Right renal pelvis (tissue), 4 donors: ENCODE results near the gene DUSP18. TPM values are rescaled to one million over a fixed set of nuclear protein-coding genes. Genes with fewer than 3 reads are reported as not detected.
"Not testable (repeated sequence)": the region's sequence is repeated elsewhere in the genome, so short reads cannot be mapped to it uniquely, and the experiment has no call there.

Experiments used
- DNase-seq, 4 donors: peaks; one replicate each; pipeline ENCODE4 v3.0.0-alpha.2; 2013; ENCODE audit warnings: low read depth in 4 of 4, low spot score in 3 of 4, missing footprints in 1 of 4
- polyA plus RNA-seq, 4 donors: library from polyadenylated mRNA; unstranded; fragments of 120-200 nt; gene quantifications; one replicate each; pipeline ENCODE4 v1.2.1, GENCODE V29; 2013; ENCODE audit not compliant: insufficient read length in 4 of 4

Gene DUSP18
- polyA plus RNA-seq, result 1 to 10 TPM; 5.7 to 7.7 (median 6.5) TPM

DNA sequence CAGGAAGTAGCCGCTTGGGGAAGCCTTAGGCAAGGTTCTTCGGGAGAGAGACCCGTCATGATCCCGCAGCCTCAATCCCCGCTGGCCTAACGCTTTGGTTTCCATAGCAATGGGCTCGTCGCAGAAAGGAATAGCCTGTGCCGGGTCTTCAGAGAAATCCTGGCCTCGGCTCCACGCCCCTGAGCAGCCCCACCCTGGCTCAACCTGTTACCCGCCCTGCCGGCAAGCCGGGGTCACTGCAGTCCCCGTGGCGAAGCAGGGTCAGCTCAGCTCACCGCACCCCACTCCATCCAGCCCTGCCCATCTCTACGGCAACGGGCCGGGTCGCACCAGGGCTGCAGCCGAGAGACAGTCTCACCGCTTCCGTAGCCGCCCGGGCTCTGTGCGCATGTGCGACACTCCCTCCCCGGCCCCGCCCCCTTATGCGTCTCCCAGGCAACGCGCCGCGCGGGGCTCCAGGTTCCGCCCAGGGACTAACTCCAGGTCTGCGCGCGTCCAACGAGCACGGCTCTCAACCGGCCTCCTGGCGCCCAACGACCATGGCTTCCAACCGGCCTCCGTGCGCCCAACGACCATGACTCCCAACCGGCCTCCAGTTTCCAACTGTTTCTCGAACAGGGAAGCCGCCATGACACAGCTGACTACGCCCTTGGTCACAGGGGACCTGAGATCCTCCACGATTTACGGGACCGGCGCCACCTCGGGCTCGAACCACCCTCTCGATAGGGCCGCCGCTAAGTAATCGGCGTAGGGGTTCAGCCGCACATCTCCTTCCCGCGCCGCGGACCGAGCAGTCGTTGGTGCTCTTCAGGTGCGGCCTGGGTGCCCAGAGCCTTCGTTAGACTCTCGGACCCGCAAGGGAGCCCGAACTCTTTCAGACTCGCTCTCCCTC lies at the start of gene DUSP18:
Gene DUSP18, minus strand, starts transcription at position 382 of the 892 bp plus-strand sequence. CDS start 3,872 bp downstream, outside the sequence.
- DNase-seq, result peak; percentile 83 to 85 (median 84)

DNA sequence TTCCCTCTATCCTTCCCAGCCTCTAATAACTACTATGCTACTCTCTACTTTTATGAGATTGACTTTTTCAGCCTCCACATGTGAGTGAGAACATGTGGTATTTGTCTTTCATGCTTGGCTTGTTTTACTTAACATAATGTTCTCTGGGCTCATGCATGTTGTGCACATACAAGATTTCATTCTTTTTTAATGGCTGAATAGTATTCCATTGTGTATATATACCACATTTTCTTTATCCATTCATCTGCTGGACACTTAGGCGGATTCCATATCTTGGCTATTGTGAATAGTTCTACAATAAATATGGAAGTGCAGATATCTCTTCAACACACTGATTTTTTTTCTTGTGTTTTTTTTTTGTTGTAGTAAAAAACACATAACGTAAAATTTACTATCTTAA lies 46.4 kb upstream of the DUSP18 start:
- no peak for DNase-seq

DNA sequence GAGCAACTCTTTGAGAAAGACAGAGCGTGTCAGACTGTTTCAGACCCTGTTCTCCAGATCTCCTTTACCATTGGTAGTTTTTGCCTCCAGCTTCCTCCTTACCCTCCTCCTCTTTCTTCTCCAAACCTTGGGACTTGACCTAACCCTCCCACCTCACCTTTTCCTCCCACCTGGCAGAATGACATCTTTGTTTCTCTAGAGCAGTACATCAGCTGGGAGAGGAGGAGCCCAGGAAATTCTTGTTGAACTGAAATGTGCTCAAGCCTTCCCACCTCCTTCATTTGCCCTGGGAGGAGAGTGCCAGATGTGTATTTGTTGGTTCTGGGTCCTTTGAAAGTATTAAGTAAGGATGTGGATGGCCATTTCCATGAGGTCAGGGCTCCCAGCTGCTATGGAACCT lies 44.4 kb upstream of the DUSP18 start:
- no peak for DNase-seq

DNA sequence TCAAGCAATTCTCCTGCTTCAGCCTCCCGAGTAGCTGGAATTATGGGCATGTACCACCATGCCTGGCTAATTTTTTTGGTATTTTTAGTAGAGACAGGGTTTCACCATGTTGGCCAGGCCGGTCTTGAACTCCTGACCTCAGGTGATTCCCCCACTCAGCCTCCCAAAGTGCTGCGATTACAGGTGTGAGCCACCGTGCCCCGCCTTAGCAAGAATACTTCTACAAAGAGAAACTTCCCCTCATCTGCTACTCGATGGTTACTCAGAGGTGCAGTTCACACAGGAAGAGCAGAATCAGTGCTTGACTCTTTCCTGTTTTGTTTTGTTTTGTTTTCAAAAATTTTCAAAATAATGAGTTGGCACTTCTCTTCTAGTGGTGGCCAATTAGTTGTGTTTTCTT lies 42.3 kb upstream of the DUSP18 start:
- DNase-seq, result not testable (repeated sequence)

DNA sequence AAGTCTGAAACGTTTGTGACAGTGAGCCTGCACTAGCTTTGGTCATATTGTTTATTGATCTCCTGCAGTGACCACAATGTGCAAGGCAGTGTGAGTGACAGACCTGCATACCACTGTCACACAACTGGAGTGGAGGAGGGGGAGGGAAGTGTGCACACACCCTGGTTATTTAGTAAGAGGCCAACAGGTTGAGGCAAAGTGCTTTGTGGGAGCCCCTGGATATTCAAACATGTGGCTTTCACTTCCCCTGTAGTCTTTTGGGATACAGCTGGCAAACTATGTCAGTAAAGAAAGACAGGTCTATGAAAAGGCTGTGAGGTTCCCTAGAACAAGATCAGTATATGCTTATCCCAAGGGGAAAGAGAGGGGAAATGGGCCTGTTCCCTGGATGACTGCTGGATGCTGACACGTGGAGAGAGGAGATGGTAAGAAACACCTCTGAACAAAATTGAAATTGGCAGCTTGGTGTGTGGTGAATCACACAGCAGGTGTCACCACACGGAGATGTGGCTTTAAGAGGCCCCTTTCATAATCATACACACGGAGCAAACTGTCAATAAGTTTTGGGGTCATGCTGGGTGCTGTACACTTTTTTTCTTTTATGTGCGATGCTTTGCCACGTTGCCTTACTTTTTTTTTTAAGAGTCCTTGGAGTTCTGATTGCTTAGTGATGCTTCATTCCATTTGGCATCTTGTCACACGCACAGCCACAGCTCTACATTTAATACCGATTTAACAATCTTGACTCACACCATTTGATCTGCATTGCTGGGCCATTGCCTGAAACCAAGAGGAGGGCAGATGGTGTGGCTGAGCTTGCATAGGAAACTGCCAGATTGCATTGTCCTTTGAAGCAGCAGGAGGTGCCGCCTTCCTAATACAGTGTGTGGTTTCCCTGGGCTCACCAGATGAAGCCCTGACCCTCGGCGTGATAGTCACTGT lies 38.3 kb upstream of the DUSP18 start:
- no peak for DNase-seq

DNA sequence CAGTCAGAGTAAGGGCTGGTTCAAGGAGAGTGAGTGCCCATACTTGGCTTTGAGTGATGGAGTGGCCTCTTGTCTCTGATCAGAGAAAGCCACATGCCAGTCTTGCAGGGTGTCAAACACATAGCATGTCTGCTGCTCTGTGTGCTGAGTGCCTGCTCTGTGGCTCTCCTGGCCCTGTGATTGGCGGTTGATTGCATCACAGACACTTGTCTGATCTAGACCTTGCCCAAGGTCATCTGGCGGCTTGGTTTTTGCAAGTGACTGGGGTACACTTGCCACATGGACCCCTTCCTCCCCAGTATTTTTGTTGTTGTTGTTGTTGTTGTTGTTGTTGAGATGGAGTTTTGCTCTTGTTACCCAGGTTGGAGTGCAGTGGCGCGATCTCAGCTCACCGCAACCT lies 37.3 kb upstream of the DUSP18 start:
- DNase-seq, result no peak

DNA sequence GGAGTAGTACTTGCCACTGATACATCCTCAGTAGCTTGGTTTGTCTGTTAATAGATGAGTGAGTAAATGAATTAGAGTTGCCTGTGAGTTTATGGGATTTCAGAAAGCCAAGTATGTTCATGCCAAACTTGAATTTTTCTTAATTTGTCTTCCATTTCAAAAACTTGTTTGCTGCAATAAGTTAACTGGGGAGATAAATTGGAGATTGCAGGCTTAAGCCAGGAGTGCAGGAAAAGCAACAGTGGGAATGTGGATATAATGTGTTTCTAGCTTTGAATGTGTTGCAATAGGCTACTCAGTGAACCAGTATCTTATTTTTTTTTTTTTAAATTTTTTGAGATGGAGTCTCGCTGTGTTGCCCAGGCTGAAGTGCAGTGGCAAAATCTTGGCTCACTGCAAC lies 35.2 kb upstream of the DUSP18 start:
- no peak for DNase-seq

DNA sequence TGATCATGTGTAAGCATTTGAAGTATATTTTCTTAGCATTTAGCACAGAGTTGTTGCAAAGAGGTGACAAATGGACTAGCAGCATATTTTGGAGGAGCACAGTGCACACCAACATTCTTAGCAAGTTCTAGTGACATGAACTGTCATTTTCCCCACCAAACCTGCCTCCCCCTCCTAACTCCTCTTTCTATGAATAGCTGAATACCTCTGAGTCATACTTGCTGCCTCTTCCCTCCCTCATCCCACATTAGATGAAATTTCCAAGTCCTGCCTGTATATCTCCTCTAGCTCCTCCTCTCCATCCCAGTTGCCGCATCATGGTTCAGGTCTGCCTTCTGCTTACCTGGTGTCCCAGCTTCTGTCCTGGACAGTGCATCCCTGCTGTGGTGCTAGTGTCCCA lies 34.2 kb upstream of the DUSP18 start:
- DNase-seq, result no peak

DNA sequence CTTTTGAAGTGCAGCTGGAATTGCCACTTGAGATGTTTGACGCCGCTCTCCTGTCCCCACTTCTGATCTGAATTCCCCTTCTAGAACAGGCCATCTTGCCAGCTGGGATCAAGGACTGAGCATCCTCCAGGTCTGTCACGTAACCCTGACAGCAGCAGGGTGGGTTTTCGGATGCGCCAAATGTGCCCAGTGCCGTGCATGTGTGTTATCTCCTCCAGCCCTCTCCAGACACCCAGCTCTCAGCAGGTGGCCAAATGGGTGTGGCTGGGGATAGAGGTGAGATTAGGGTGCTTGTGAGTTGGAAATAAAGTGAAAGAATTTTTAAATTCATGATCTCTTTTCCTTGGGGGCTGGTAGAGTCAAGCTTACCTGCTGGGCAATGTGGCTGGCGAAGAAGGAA lies 30.3 kb upstream of the DUSP18 start:
- DNase-seq, result no peak

DNA sequence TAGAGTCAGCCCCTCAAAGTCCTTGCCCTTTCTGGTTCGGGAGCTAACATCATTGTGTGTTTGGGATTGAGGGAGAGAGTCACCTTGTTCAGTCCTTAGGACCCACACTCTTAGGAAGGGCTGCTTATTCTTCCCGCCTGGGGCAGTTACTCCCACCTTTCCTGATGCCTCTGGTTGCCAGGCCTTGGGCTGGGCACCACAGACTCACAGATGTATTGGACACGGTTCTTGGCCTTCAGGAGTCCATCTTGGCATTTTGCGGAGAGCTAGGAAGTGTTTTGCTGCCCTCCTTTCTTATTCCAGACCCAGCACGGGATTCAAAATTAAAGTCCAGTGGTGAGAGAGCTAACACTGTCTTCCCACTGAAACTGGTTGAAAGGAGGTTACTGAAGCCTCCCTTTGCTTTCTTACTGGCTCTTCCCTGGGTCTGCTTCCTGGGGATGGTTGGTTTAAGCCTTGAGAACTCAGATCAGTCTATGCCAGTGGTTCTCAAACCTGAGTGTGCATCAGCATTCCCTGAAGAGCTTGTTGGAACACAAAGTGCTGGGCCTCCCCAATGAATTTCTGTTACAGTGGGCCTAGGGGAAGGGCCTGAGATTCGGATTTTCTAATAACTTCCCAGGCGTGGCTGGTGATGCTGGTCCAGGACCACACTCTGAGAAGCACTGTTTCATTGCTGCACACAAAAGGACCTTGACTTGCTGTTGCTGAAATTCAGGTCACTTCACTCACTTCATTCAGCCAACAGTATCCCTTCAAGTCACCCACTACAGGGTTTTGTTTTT lies 28.4 kb upstream of the DUSP18 start:
- DNase-seq, result no peak

DNA sequence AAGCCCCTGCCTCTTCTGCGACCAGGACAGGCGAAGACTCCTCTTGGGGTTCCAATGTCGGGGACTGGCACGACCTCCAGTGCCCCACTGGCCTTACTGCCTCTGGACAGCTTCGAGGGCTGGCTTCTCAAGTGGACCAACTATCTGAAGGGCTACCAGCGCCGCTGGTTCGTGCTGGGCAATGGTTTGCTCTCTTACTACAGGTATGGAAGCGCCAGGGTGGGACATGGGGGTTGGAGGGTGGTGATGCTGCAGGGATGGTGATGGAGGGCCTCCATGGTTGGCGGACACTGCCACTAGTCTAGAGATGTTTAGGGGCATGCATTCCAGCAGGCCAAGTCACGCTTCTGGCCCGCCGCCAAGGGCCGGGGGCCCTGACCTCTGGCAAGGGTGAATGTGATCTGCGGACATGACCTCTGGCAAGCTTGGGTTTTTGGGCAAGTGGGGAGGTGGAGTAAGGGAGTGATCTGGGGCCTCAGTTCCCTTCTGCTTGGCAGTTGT lies 27.7 kb upstream of the DUSP18 start:
- no peak for DNase-seq

DNA sequence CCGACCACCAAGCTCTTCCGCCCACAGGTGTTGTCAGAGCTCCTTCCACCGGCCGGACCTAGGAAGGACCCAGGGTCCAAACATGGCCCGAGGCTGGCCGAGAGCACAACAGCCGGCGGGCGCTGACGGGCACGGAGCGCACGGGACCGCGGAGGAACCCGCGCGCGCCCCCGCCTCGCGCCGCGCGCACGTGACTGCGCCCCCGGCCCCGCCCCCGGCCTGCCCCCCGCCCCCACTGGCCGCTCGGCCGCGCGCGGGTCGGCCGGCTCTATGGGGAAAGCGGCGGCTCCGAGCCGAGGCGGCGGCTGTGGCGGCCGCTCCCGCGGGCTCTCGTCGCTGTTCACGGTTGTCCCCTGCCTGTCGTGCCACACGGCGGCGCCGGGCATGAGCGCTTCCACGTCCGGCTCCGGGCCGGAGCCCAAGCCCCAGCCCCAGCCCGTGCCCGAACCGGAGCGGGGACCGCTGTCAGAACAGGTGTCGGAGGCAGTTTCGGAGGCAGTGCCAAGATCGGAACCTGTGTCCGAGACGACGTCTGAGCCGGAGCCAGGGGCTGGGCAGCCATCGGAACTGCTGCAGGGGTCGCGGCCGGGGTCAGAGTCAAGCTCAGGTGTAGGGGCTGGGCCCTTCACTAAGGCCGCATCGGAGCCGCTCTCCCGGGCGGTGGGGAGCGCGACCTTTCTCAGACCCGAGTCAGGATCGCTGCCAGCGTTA lies 27.1 kb upstream of the DUSP18 start, which contains the start of gene OSBP2:
Gene OSBP2, plus strand, starts transcription at position 235 of the 711 bp plus-strand sequence. Its CDS starts 36 bp downstream, at position 271.
- DNase-seq, result peak in 2 of 4 donors; percentile 29

DNA sequence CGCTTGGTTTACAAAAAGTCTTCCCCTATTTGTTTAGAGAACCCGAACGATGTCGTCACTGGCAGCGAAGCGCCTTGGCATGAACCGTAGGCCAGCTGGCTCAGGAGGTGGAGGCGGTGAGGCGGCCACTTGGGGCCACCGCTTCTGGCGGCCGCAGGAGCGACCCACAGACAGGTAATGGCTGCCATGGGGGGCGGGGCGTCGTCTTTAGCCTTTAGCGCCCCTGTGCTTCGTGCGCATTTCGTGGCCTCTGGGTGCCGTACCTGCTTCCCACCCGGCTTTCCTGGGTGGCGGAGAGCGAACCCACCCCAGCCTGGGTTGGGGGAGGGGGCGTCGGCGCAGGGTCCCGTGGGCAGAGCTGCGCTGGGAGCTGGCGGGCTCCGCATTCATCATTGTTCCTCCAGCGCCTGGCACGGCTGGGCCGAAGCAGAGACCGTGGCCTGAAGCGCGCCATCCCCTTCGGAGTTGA lies 26.5 kb upstream of the DUSP18 start:
- peak in 3 of 4 donors; percentile 27 to 49 (median 28) for DNase-seq

DNA sequence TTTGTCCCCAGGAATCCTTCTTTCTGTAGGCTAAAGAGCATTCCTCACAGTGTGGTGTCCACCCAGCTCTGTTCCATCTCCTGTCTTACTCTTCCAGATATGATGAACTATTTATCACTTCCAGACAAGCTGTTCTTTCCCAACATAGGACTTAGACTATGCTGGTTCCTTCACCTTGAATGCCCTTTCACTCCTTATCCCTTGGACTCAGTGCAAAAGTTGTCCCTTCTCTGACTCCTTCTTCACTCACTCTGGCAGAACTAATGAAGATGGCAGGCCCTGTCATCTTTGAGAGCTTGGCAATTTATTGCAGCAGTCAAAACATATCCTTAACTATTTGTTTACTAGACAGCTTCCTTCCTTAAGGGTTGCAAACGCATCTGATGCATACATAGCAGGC lies 23.5 kb upstream of the DUSP18 start:
- DNase-seq, result no peak

DNA sequence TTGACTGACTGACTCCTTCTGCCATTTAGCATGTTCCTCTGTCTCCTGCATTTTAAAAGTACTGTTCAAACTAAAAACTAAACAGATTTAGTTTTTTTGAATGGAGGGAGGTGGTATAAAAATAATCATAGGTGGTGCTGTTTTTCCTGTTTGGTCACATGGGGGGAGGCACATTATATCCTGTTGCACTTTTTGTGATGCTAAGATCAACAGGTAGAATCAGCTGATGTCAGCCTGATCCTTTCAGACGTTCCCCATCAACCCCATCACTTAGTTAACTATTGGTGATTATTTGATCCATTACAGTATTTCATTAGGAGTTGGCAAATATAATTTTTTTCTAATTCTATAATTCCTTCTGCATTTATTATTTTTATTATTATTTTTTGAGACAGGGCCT lies 21.9 kb upstream of the DUSP18 start:
- no peak for DNase-seq

DNA sequence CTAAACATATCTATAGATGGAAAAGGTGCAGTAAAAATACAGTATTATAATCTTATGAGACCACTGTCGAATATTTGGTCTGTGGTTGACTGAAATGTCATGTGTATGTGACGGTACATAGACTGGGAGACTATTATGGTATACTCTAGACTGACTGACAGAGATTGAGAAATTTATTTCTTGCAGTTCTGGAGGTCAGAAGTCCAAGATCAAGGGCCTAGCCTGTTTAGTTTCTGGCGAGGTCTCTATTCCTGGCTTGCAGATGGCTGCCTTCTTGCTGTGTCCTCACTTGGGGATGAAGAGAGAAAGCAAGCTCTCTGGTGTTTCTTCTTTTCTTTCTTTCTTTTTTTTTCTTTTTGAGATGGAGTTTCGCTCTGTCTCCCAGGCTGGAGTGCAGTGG lies 19.7 kb upstream of the DUSP18 start:
- no peak for DNase-seq

DNA sequence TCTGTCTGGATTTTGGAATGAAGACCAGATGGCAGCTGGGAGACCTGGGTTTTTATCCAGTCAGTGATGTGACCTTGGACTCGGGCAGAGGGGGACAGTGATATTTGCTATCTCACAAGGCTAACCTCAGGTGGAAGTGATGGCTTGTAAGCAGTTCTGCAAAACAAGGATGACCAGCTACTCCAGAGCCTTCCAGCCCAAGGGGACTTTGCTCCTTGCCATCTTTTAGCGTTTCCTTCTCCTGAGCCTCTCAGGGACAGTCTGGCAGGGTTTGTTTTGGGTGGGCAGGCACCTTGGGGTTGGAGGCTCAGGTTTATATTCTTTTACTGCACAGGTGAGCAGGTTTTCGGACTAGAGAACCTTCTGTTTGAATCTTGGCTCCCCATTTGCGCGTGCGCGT lies 17.5 kb upstream of the DUSP18 start:
- no peak for DNase-seq

DNA sequence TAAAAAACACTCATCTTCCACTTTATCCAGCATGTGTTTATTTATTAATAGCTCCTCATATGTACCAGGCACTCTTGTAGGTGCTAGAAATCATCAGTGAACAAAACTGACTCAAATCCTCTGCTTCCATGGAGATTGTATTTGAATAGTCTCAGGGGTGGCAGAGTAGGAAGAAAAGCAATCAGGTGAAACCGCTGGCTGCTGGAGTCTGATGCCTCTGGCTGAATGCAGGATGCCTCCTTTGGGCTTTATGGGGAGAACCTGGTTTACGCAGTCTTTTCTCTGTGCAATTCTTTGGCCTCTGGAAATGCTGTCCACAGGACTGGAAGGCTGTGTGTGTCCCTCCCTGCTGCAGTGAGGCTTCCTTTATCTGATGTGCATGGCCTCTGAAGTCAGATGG lies 14.2 kb upstream of the DUSP18 start:
- no peak for DNase-seq

DNA sequence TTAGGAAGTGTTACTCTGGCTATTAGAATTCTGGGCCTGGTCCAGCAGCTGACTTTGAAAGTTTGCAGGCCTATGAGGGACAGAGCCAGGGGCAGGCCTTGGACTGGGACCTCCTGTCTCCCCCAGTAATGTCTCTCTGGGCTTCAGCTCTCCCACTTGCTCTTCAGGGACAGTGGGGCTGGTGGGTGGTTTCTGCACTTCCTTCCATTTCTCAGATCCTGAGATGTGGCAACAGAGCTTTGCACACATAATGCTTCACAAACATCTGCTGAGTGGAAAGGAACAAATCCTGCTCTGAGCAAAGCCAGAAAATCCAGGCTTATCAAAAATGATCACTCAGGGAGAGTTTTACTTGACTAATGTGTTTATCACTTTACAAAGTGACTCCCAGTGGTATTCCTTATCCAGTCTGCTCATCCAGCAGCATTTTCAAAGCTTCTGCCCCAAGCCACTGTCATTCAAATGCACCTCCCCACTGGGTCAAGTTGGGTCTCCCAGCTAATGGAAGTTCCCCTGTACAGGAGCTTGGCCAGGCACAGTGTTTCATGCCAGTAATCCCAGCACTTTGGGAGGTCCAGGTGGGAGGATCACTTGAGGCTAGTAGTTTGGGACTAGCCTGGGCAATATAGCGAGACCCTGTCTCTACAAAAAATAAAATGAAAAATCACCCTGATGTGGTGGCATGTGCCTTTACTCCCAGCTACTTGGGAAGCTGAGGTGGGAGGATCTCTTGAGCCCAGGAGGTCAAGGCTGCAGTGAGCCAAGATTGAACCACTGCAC lies 13.5 kb upstream of the DUSP18 start:
- no peak for DNase-seq
